ENCODE data around the gene MAST1.
"Not testable (repeated sequence)": the region's sequence is repeated elsewhere in the genome, so short reads cannot be mapped to it uniquely, and the experiment has no call there.

Gene MAST1

GRCh38 chr19:12873891-12874745 lies 35.8 kb downstream of the MAST1 start:
- no peak for DNase-seq

- no peak for DNase-seq
These were observed 36.8 kb downstream of the MAST1 start for GRCh38 chr19:12875086-12875485.

GRCh38 chr19:12880551-12881171 lies 42.3 kb downstream of the MAST1 start:
- no peak for DNase-seq

GRCh38 chr19:12881172-12881808 lies 43.0 kb downstream of the MAST1 start, which contains the start of gene DNASE2:
DNASE2 (minus strand) TSS chr19:12881449; CDS start chr19:12881375, 74 bp downstream.
- DNase-seq, result peak; percentile 89

- DNase-seq, result no peak
These were observed 44.3 kb downstream of the MAST1 start for GRCh38 chr19:12882589-12882988.

GRCh38 chr19:12884202-12884601 lies 45.9 kb downstream of the MAST1 start:
- DNase-seq, result no peak

- DNase-seq, result no peak
These were observed 46.3 kb downstream of the MAST1 start for GRCh38 chr19:12884627-12884925.

GRCh38 chr19:12884926-12885748 lies 46.8 kb downstream of the MAST1 start:
- DNase-seq, result peak; percentile 47

- DNase-seq, result no peak
These were observed 47.7 kb downstream of the MAST1 start for GRCh38 chr19:12885749-12886650.

GRCh38 chr19:12886651-12886968 lies 48.3 kb downstream of the MAST1 start:
- DNase-seq, result no peak

- DNase-seq, result no peak
These were observed 48.8 kb downstream of the MAST1 start, which contains the start of gene KLF1 for GRCh38 chr19:12886969-12887747. KLF1 (minus strand) TSS chr19:12887201; CDS start chr19:12887140, 61 bp downstream.

- no peak for DNase-seq
These were observed 49.8 kb downstream of the MAST1 start for GRCh38 chr19:12888006-12888603.

- DNase-seq, result not testable (repeated sequence)
These were observed 52.0 kb downstream of the MAST1 start for GRCh38 chr19:12890299-12890786.

- DNase-seq, result peak; percentile 97
These were observed 52.7 kb downstream of the MAST1 start, which contains the start of gene GCDH for GRCh38 chr19:12890787-12891552. GCDH (plus strand) TSS chr19:12891160; CDS start chr19:12891305, 145 bp downstream.

GRCh38 chr19:12891553-12892021 lies 53.3 kb downstream of the MAST1 start:
- no peak for DNase-seq

- DNase-seq, result no peak
These were observed 55.3 kb downstream of the MAST1 start for GRCh38 chr19:12893582-12893981.

- no peak for DNase-seq
These were observed 58.1 kb downstream of the MAST1 start for GRCh38 chr19:12896460-12896859.

- DNase-seq, result no peak
These were observed 61.7 kb downstream of the MAST1 start for GRCh38 chr19:12899891-12900518.

- DNase-seq, result no peak
These were observed 68.9 kb downstream of the MAST1 start for GRCh38 chr19:12907166-12907565.
